Liver (tissue), 9 donors: ENCODE results near the gene PSMG4. TPM values are rescaled to one million over a fixed set of nuclear protein-coding genes. Genes with fewer than 3 reads are reported as not detected.

Experiments
- DNase-seq: peaks from one replicate; pipeline ENCODE4 v3.0.0-alpha.2; 2017; ENCODE audit warnings: low spot score
- H3K27ac ChIP-seq, 2 donors: one replicate each; pipeline ENCODE4 v1.7.0; 2013; ENCODE audit warnings: inconsistent platforms in 2 of 2, low read length in 2 of 2, control low read depth in 1 of 2, low read depth in 1 of 2, mild to moderate bottlenecking in 1 of 2
- H3K27me3 ChIP-seq, 4 donors: one replicate each; pipeline versions ENCODE4 v1.6.1 to v1.7.0; 2013; ENCODE audit warnings: low read length in 3 of 4, inconsistent platforms in 1 of 4, mild to moderate bottlenecking in 1 of 4, moderate library complexity in 1 of 4; ENCODE audit not compliant: control insufficient read depth in 4 of 4, insufficient read depth in 4 of 4
- H3K36me3 ChIP-seq, 4 donors: one replicate each; pipeline versions ENCODE4 v1.6.1 to v1.7.0; 2013; ENCODE audit warnings: low read length in 3 of 4, mild to moderate bottlenecking in 3 of 4, low read depth in 1 of 4, moderate library complexity in 1 of 4; ENCODE audit not compliant: control insufficient read depth in 4 of 4, insufficient read depth in 3 of 4
- H3K4me1 ChIP-seq, 4 donors: one replicate each; pipeline versions ENCODE4 v1.6.1 to v1.7.0; 2013; ENCODE audit warnings: low read length in 3 of 4, mild to moderate bottlenecking in 3 of 4, moderate library complexity in 1 of 4; ENCODE audit not compliant: control insufficient read depth in 4 of 4, insufficient read depth in 4 of 4
- H3K4me3 ChIP-seq, 3 donors: one replicate each; pipeline versions ENCODE4 v1.6.1 to v1.7.0; 2013; ENCODE audit warnings: low read length in 3 of 3, control low read depth in 1 of 3, low read depth in 1 of 3, mild to moderate bottlenecking in 1 of 3
- H3K9ac ChIP-seq, 2 donors: one replicate each; pipeline ENCODE4 v1.7.0; 2013; ENCODE audit warnings: low read length in 2 of 2, mild to moderate bottlenecking in 2 of 2, moderate library complexity in 2 of 2, control low read depth in 1 of 2, low read depth in 1 of 2
- H3K9me3 ChIP-seq, 4 donors: one replicate each; pipeline versions ENCODE4 v1.6.1 to v1.7.0; 2013; ENCODE audit warnings: low read length in 3 of 4; ENCODE audit not compliant: control insufficient read depth in 4 of 4
- CTCF ChIP-seq: fragments of 150-350 bp; IDR thresholded peaks from 2 replicates; pipeline ENCODE4 v1.5.1; 2017; ENCODE audit warnings: improper control_type of control experiment, low read depth, low read length; ENCODE audit not compliant: missing input control
- FOXA1 ChIP-seq: IDR thresholded peaks from 2 replicates; pipeline ENCODE4 v1.6.1; 2016; ENCODE audit warnings: antibody characterized with exemption
- FOXA2 ChIP-seq: IDR thresholded peaks from 2 replicates; pipeline ENCODE4 v1.6.1; 2016; ENCODE audit warnings: antibody characterized with exemption
- GABPA ChIP-seq, 2 donors: IDR thresholded peaks in 1 of 2; conservative IDR thresholded peaks in 1 of 2; 2 replicates each; pipeline ENCODE4 v1.6.1; 2016; ENCODE audit warnings: antibody characterized with exemption in 2 of 2, mild to moderate bottlenecking in 1 of 2, moderate library complexity in 1 of 2
- JUND ChIP-seq, 2 donors: IDR thresholded peaks; 2 replicates each; pipeline ENCODE4 v1.6.1; 2016; ENCODE audit warnings: antibody characterized with exemption in 2 of 2
- NR2F2 ChIP-seq: IDR thresholded peaks from 2 replicates; pipeline ENCODE4 v1.6.1; 2016; ENCODE audit warnings: antibody characterized with exemption
- RAD21 ChIP-seq, 2 donors: IDR thresholded peaks; 2 replicates each; pipeline ENCODE4 v1.6.1; 2016; ENCODE audit warnings: antibody characterized with exemption in 2 of 2, mild to moderate bottlenecking in 2 of 2
- REST ChIP-seq: IDR thresholded peaks from 2 replicates; pipeline ENCODE4 v1.6.1; 2016; ENCODE audit warnings: antibody characterized with exemption, mild to moderate bottlenecking
- SP1 ChIP-seq: IDR thresholded peaks from 2 replicates; pipeline ENCODE4 v1.6.1; 2018; ENCODE audit warnings: antibody characterized with exemption, mild to moderate bottlenecking
- TAF1 ChIP-seq: conservative IDR thresholded peaks from 2 replicates; pipeline ENCODE4 v1.6.1; 2016; ENCODE audit warnings: antibody characterized with exemption, mild to moderate bottlenecking
- YY1 ChIP-seq: IDR thresholded peaks from 2 replicates; pipeline ENCODE4 v1.6.1; 2016; ENCODE audit warnings: antibody characterized with exemption, mild to moderate bottlenecking
- ZBTB33 ChIP-seq: IDR thresholded peaks from 2 replicates; pipeline ENCODE4 v1.6.1; 2016; ENCODE audit warnings: antibody characterized with exemption
- WGBS: extraction: QIAGEN DNeasy Blood & Tissue Kit; methylation state at CpG from one replicate; pipeline ENCODE4 v1.1.7; 2013; 5-methylcytosine and 5-hydroxymethylcytosine counted together
- polyA plus RNA-seq, 2 donors: library from polyadenylated mRNA; stranded (reverse) in 1 of 2; unstranded in 1 of 2; fragments of 200-250 nt in 1 of 2; fragments of >200 nt in 1 of 2; fragmentation: Nextera tagmentation in 1 of 2; extraction: Ambion mirVana in 1 of 2; gene quantifications; one replicate each; pipeline versions ENCODE4 v1.2.1 to v1.2.3, GENCODE V29; 2013 to 2015
- total RNA-seq, 2 donors: library from RNA; depleted of rRNA; stranded (reverse); fragments of >200 nt; gene quantifications; one replicate each; pipeline ENCODE4 v1.2.3, GENCODE V29; 2014
- donor health status: healthy.
- donor health status: healthy.
- donor health status: healthy.
- donor health status: healthy.
- donor health status: healthy.

PSMG4 gene
- total and polyA plus RNA-seq, 4 donors, result 10.7 to 28.5 (median 15.1) TPM

DNA sequence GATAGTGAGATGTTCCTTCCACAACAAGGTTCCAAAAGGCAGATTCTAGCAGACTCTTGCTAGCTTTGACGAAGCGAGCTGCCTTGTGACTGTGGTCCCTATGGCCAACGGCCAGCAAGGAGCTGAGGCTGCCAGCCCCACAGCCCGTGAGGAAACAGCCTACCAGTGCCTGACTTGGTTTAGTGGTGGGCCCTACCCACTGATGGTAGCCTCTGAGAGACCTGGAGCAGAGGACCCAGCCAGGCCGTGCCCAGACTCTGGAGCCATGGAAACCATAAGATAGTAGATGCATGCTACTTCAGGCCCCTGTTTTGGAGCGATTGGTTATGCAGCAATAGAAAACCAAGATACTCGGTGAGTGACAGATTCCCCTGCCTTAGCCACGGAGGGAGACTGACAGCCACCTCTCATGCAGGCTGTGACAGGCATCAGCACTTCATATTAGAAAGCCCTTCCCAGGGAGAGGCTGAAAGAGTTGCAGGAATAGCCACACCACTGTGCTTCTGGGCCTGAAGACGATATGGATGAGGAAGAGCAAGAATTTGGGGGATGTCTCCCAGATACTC, 19.2 kb downstream of the PSMG4 start:
- no peak for DNase-seq
- peaks cover 0 to 8% (median 4%) of the 10 kb centered on the region in 4 donors for H3K4me1 ChIP-seq
- H3K9ac ChIP-seq, result no peak overlapping the region
- H3K36me3 ChIP-seq, result peaks cover under 1 to 30% (median 17%) of the 10 kb centered on the region in 4 donors
- no peaks in the 10 kb centered on the region for H3K9me3 ChIP-seq
- no peak overlapping the region for H3K4me3 ChIP-seq
- H3K27me3 ChIP-seq, result no peaks in the 10 kb centered on the region
- no peak overlapping the region for H3K27ac ChIP-seq
- 91% methylated on average over 9 of the region's 9 CpGs for WGBS
- no peak for TF ChIP-seq ZBTB33
- no peak for TF ChIP-seq GABPA (IDR thresholded peaks at IDR 0.05 in 1 of 2, conservative IDR thresholded peaks at IDR 0.05 in 1 of 2)
- TF ChIP-seq REST, result no peak
- no peak for TF ChIP-seq TAF1
- no peak for TF ChIP-seq CTCF
- TF ChIP-seq RAD21 (IDR thresholded peaks at IDR 0.05), result no peak
- TF ChIP-seq YY1, result no peak
- TF ChIP-seq JUND (IDR thresholded peaks at IDR 0.05), result no peak
- no peak for TF ChIP-seq SP1
- TF ChIP-seq FOXA2, result no peak

- TF ChIP-seq RAD21 (IDR thresholded peaks at IDR 0.05) (no peak), FOXA1 (no peak), NR2F2 (no peak), FOXA2 (no peak)
- peaks cover 2 to 31% (median 16%) of the 10 kb centered on the region in 4 donors for H3K36me3 ChIP-seq
- H3K4me1 ChIP-seq, result peaks cover 0 to 8% (median 3%) of the 10 kb centered on the region in 4 donors
- H3K9me3 ChIP-seq, result no peaks in the 10 kb centered on the region
- no peak overlapping the region for H3K4me3 ChIP-seq
- 82% methylated on average over 4 of the region's 4 CpGs for WGBS
- no peak for DNase-seq
- H3K27ac ChIP-seq, result no peak overlapping the region
- H3K9ac ChIP-seq, result no peak overlapping the region
- no peaks in the 10 kb centered on the region for H3K27me3 ChIP-seq
Observed at GRCh38 chr6:3278691-3279090, 19.9 kb downstream of the PSMG4 start.
